GM12878 (cell line): ENCODE measurements around the gene KLC4. TPM values are rescaled to one million over a fixed set of nuclear protein-coding genes. Genes with fewer than 3 reads are reported as not detected.
A peak's percentile ranks its signal among the peaks of the same experiment; 100 is the strongest.

ENCODE experiments used
- ATF7 ChIP-seq: fragments of 450-650 bp; IDR thresholded peaks from 2 replicates; pipeline ENCODE4 v1.6.1; 2016; ENCODE audit warnings: low read depth, mild to moderate bottlenecking
- BHLHE40 ChIP-seq, 2 experiments: fragments of 450-650 bp in 1 of 2; IDR thresholded peaks; 2 replicates each; pipeline ENCODE4 v1.6.1; 2011 to 2017; ENCODE audit warnings: low read depth in 2 of 2, borderline replicate concordance in 1 of 2, improper control_type of control experiment in 1 of 2, low read length in 1 of 2, mild to moderate bottlenecking in 1 of 2
- CBFB ChIP-seq: IDR thresholded peaks from 2 replicates; pipeline ENCODE4 v1.6.1; 2016; ENCODE audit warnings: antibody characterized with exemption, low read depth
- CHD4 ChIP-seq: fragments of 200-600 bp; sonication (generic); IDR thresholded peaks from 2 replicates; pipeline ENCODE4 v1.6.1; 2016; ENCODE audit warnings: mild to moderate bottlenecking
- CTCF ChIP-seq, 3 experiments: IDR thresholded peaks in 2 of 3; conservative IDR thresholded peaks in 1 of 3; 2 replicates each; pipeline ENCODE4 v1.5.1; 2011; ENCODE audit warnings: low read depth in 3 of 3, low read length in 3 of 3, mild to moderate bottlenecking in 3 of 3, control low read depth in 2 of 3, moderate library complexity in 2 of 3, inconsistent platforms in 1 of 3, mixed read lengths in 1 of 3; ENCODE audit not compliant: control insufficient read depth in 2 of 3, insufficient read depth in 1 of 3; ENCODE audit errors: extremely low read depth in 1 of 3
- DPF2 ChIP-seq: fragments of 450-650 bp; IDR thresholded peaks from 2 replicates; pipeline ENCODE4 v1.6.1; 2017; ENCODE audit warnings: mild to moderate bottlenecking
- EP300 ChIP-seq, 2 experiments: fragments of 150-350 bp in 1 of 2; IDR thresholded peaks; 2 replicates each; pipeline ENCODE4 v1.6.1; 2011 to 2012; ENCODE audit warnings: low read depth in 2 of 2, low read length in 2 of 2, borderline replicate concordance in 1 of 2, improper control_type of control experiment in 1 of 2, inconsistent platforms in 1 of 2; ENCODE audit not compliant: control insufficient read depth in 1 of 2
- ESRRA ChIP-seq: IDR thresholded peaks from 2 replicates; pipeline ENCODE4 v1.6.1; 2012; ENCODE audit warnings: mild to moderate bottlenecking, low read length, improper control_type of control experiment
- ETV6 ChIP-seq, 2 experiments: fragments of 450-650 bp in 1 of 2; IDR thresholded peaks in 1 of 2; conservative IDR thresholded peaks in 1 of 2; 2 replicates each; pipeline ENCODE4 v1.6.1; 2014; ENCODE audit warnings: antibody characterized with exemption in 1 of 2, borderline replicate concordance in 1 of 2, low read depth in 1 of 2, mild to moderate bottlenecking in 1 of 2, moderate library complexity in 1 of 2
- GABPA ChIP-seq: IDR thresholded peaks from 2 replicates; pipeline ENCODE4 v1.6.1; 2014; ENCODE audit warnings: antibody characterized with exemption, low read depth, mild to moderate bottlenecking, inconsistent platforms
- HCFC1 ChIP-seq: fragments of 150-350 bp; IDR thresholded peaks from 2 replicates; pipeline ENCODE4 v1.6.1; 2014; ENCODE audit warnings: low read length
- JUNB ChIP-seq: IDR thresholded peaks from 2 replicates; pipeline ENCODE4 v1.6.1; 2016; ENCODE audit warnings: antibody characterized with exemption, mild to moderate bottlenecking
- KDM1A ChIP-seq: fragments of 200-600 bp; sonication (generic); IDR thresholded peaks from 2 replicates; pipeline ENCODE4 v1.6.1; 2016; ENCODE audit warnings: borderline replicate concordance
- NBN ChIP-seq: fragments of 450-650 bp; IDR thresholded peaks from 2 replicates; pipeline ENCODE4 v1.6.1; 2016
- NFIC ChIP-seq: IDR thresholded peaks from 2 replicates; pipeline ENCODE4 v1.6.1; 2012; ENCODE audit warnings: low read depth, mild to moderate bottlenecking, inconsistent platforms, low read length, moderate library complexity
- NFXL1 ChIP-seq: fragments of 450-650 bp; IDR thresholded peaks from 2 replicates; pipeline ENCODE4 v1.6.1; 2017; ENCODE audit warnings: antibody characterized with exemption, mild to moderate bottlenecking, borderline replicate concordance
- NFYA ChIP-seq: IDR thresholded peaks from 2 replicates; pipeline ENCODE4 v1.6.1; 2011; ENCODE audit warnings: low read depth, mild to moderate bottlenecking, low read length, improper control_type of control experiment, borderline replicate concordance
- NFYB ChIP-seq: IDR thresholded peaks from 2 replicates; pipeline ENCODE4 v1.6.1; 2011; ENCODE audit warnings: low read depth, mild to moderate bottlenecking, low read length, improper control_type of control experiment, moderate library complexity; ENCODE audit not compliant: insufficient read depth
- NKRF ChIP-seq: fragments of 450-650 bp; conservative IDR thresholded peaks from 2 replicates; pipeline ENCODE4 v1.6.1; 2017; ENCODE audit warnings: mild to moderate bottlenecking, moderate library complexity
- PKNOX1 ChIP-seq: fragments of 450-650 bp; IDR thresholded peaks from 2 replicates; pipeline ENCODE4 v1.6.1; 2016; ENCODE audit warnings: mild to moderate bottlenecking
- SREBF2 ChIP-seq: IDR thresholded peaks from 2 replicates; pipeline ENCODE4 v1.6.1; 2012; ENCODE audit warnings: mild to moderate bottlenecking, low read length
- SRF ChIP-seq, 2 experiments: IDR thresholded peaks; 2 replicates each; pipeline ENCODE4 v1.6.1; 2011; ENCODE audit warnings: low read depth in 2 of 2, low read length in 2 of 2, mild to moderate bottlenecking in 1 of 2, moderate library complexity in 1 of 2
- STAT3 ChIP-seq: IDR thresholded peaks from 2 replicates; pipeline ENCODE4 v1.6.1; 2011; ENCODE audit warnings: low read depth, low read length, improper control_type of control experiment
- TAF1 ChIP-seq: IDR thresholded peaks from 2 replicates; pipeline ENCODE4 v1.6.1; 2011; ENCODE audit warnings: mild to moderate bottlenecking, low read depth, low read length, borderline replicate concordance
- TCF12 ChIP-seq: IDR thresholded peaks from 2 replicates; pipeline ENCODE4 v1.6.1; 2011; ENCODE audit warnings: low read depth, mild to moderate bottlenecking, low read length
- ZNF207 ChIP-seq: fragments of 450-650 bp; IDR thresholded peaks from 2 replicates; pipeline ENCODE4 v1.6.1; 2014; ENCODE audit warnings: antibody characterized with exemption, mild to moderate bottlenecking, borderline replicate concordance
- ZNF274 ChIP-seq: IDR thresholded peaks from one replicate; pipeline ENCODE4 v1.8.0; 2011; ENCODE audit not compliant: insufficient read length, insufficient read depth
- ZNF384 ChIP-seq: IDR thresholded peaks from 2 replicates; pipeline ENCODE4 v1.6.1; 2012; ENCODE audit warnings: low read depth, mild to moderate bottlenecking, low read length, improper control_type of control experiment, borderline replicate concordance
- polyA plus RNA-seq, 11 experiments: library from polyadenylated mRNA; depleted of rRNA in 4 of 11; unstranded in 6 of 11; stranded (reverse) in 5 of 11; fragments of >200 nt; fragmentation: Nextera tagmentation in 4 of 11; fragmentation: Illumina TruSeq in 1 of 11; extraction: Ambion mirVana in 4 of 11; extraction: Trizol in 1 of 11; gene quantifications; 1 replicate in 1 of 11; 2 replicates in 10 of 11; pipeline versions ENCODE4 v1.2.1 to v1.2.3, GENCODE V29; 2011 to 2016; ENCODE audit warnings: inconsistent platforms in 2 of 11, missing spikeins in 2 of 11, low read depth in 1 of 11
- total RNA-seq, 4 experiments: library from RNA; depleted of rRNA in 3 of 4; stranded (reverse); fragments of >200 nt in 3 of 4; fragmentation: Illumina TruSeq in 1 of 4; extraction: Trizol in 1 of 4; gene quantifications; 2 replicates each; pipeline versions ENCODE4 v1.2.1 to v1.2.3, GENCODE V29; 2013 to 2021

The KLC4 gene
- total and polyA plus RNA-seq, 10 of the 15 experiments (the other 5 are each of a cell fraction or from before 2014, with no cell fraction given), result 0.90 to 13.4 (median 6.9) TPM

GRCh38 chr6:43013843-43014433 lies 45.5 kb upstream of the KLC4 start, which contains the start of the genes KLHDC3 and MEA1 (continued):
- TF ChIP-seq NBN (no peak), TAF1 (no peak; the same call in 1 of the 2 replicates), ZNF207 (no peak), NKRF (peak; percentile 88), EP300 (IDR thresholded peaks at IDR 0.05; ENCODE audit: borderline replicate concordance in 1 of 2, control insufficient read depth in 1 of 2, low read depth in 2 of 2, low read length in 2 of 2) (no peak), ZNF274 (no peak), KDM1A (no peak), JUNB (no peak), ETV6 (conservative IDR thresholded peaks at IDR 0.05 in 1 of 2, IDR thresholded peaks at IDR 0.05 in 1 of 2; ENCODE audit: borderline replicate concordance in 1 of 2, low read depth in 1 of 2) (no peak), TCF12 (no peak), GABPA (peak; percentile 69; the same call in 1 of the 2 replicates), ESRRA (no peak), ATF7 (peak; percentile 50; the same call in 1 of the 2 replicates), HCFC1 (peak; percentile 95), CTCF (IDR thresholded peaks at IDR 0.05 in 2 of 3, conservative IDR thresholded peaks at IDR 0.05 in 1 of 3; ENCODE audit: control insufficient read depth in 2 of 3, extremely low read depth in 1 of 3, insufficient read depth in 1 of 3, low read depth in 3 of 3, low read length in 3 of 3) (no peak), NFXL1 (no peak), PKNOX1 (peak; percentile 99), BHLHE40 (IDR thresholded peaks at IDR 0.05; ENCODE audit: borderline replicate concordance in 1 of 2, low read depth in 2 of 2, low read length in 1 of 2) (peak; percentile 99), CBFB (0 out of 2 replicates have a peak, but pooled peaks have one; percentile 9), SREBF2 (peak; percentile 29; the same call in 1 of the 2 replicates), SRF (IDR thresholded peaks at IDR 0.05; ENCODE audit: low read depth in 2 of 2, low read length in 2 of 2) (peak; percentile 66 to 76), NFYA (no peak), CHD4 (no peak), ZNF384 (no peak), STAT3 (no peak), DPF2 (peak; percentile 87), NFIC (no peak), NFYB (no peak)
